ENCODE data around the gene IKZF1.

- no peak for TF ChIP-seq CTCF (IDR thresholded peaks at IDR 0.05 in 4 of 5, conservative IDR thresholded peaks at IDR 0.05 in 1 of 5)
- no peak for TF ChIP-seq POLR2A (IDR thresholded peaks at IDR 0.05)
These were observed 77.9 kb downstream of the IKZF1 start for GRCh38 chr7:50382455-50382854.
